ENCODE data around the gene KDM4C.

KDM4C gene

DNA sequence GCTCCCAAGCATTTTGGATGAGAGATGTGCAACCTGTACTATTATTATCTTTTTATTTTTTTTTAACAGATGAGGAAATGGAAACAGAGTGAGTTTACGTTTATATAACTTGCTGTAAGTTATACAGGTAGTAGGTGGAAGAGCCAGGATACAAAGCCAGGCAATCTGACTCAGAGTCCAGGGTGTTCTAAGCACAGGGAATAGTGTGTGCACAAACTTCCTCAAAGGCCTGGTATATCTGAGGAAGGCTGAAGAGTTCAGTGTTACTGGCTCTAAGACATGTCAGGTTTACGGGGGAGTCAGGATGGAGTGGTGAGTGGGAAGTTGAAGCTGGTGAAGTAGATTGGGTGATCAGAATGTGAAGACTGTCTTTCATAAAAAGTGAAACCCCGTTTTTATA lies 353.6 kb downstream of the KDM4C start:
- no peak overlapping the region for H3K9ac ChIP-seq (ENCODE audit: low read length in 2 of 2)
- no peaks in the 10 kb centered on the region for H3K4me1 ChIP-seq (ENCODE audit: control insufficient read depth, insufficient read depth, low read length)
- no peaks in the 10 kb centered on the region for H3K9me3 ChIP-seq (ENCODE audit: control insufficient read depth in 2 of 2, low read length in 2 of 2)
- no peak overlapping the region for H3K4me3 ChIP-seq (ENCODE audit: low read length in 2 of 2)
- H3K36me3 ChIP-seq (ENCODE audit: control insufficient read depth in 2 of 2, insufficient read depth in 2 of 2, low read length in 2 of 2), result peaks cover 0 to 3% of the 10 kb centered on the region in 2 donors
- no peaks in the 10 kb centered on the region for H3K27me3 ChIP-seq (ENCODE audit: control insufficient read depth in 1 of 2, insufficient read depth in 2 of 2, low read length in 2 of 2)
- H3K27ac ChIP-seq (ENCODE audit: low read length), result no peak overlapping the region

DNA sequence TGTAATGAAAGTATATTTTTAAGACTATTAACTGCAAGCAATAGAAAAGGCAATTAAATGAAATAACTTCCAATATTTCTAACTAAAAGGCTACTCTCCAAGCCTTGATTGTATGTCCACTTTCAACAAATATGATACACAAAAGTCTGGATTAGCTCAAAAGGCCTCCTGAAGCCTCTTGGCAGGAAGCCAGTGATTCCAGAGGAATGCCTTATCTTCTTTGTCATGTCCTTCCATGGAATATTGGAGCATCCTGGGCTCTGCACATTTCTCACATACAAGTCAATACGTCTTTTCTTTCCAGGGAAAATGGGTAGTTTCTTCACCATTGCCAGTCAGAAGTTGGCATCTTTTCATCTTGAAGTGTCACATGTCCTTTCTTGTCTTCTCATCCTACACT lies 357.8 kb downstream of the KDM4C start:
- Histone ChIP-seq H3K27me3 (ENCODE audit: control insufficient read depth in 1 of 2, insufficient read depth in 2 of 2, low read length in 2 of 2) (no peaks in the 10 kb centered on the region), H3K36me3 (ENCODE audit: control insufficient read depth in 2 of 2, insufficient read depth in 2 of 2, low read length in 2 of 2) (no peaks in the 10 kb centered on the region), H3K9ac (ENCODE audit: low read length in 2 of 2) (no peak overlapping the region), H3K4me1 (ENCODE audit: control insufficient read depth, insufficient read depth, low read length) (no peaks in the 10 kb centered on the region), H3K9me3 (ENCODE audit: control insufficient read depth in 2 of 2, low read length in 2 of 2) (no peaks in the 10 kb centered on the region), H3K27ac (ENCODE audit: low read length) (no peak overlapping the region), H3K4me3 (ENCODE audit: low read length in 2 of 2) (no peak overlapping the region)

DNA sequence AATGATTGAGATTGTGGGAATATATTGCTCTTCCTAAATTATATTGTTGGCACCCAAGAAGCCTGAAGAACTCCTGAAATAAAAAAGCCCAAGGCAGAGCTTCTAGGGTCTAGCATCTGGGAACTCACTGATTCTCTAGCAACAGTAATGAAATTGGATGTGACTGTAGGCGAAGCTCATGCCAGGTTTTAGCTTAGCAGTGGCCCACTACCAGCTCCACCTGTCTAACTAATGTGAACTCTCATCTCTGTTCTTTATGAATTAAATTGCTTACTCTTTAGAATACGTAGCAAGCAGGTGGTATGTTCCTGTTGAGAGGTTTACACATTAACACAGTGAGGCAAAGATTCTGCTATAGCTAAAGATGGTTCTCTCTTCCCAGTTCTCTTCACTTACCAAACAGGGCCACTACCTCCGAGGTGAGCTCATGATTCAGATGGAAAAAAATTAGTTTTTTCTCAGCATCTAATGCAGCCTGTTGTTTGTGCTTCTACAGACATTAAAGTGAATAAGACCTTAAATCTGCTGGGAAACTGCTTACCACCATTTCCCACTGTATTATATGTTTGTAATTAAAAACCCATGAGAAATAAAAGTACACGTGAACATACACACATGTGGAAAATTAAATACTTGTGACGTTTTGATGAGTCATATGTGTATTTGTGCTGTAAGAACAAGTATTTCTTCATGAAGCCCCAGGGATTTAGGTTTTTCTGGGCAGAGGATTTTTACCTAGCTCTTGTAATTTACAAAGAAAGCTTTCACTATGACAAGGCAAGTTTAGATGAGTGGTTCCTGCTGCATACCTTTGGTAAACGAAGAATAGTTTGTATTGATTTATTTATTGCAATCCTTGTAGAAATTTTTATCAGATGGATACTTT lies 360.1 kb downstream of the KDM4C start:
- Histone ChIP-seq H3K4me1 (ENCODE audit: control insufficient read depth, insufficient read depth, low read length) (no peaks in the 10 kb centered on the region), H3K9me3 (ENCODE audit: control insufficient read depth in 2 of 2, low read length in 2 of 2) (no peaks in the 10 kb centered on the region), H3K27me3 (ENCODE audit: control insufficient read depth in 1 of 2, insufficient read depth in 2 of 2, low read length in 2 of 2) (no peaks in the 10 kb centered on the region), H3K36me3 (ENCODE audit: control insufficient read depth in 2 of 2, insufficient read depth in 2 of 2, low read length in 2 of 2) (no peaks in the 10 kb centered on the region), H3K4me3 (ENCODE audit: low read length in 2 of 2) (no peak overlapping the region), H3K9ac (ENCODE audit: low read length in 2 of 2) (no peak overlapping the region), H3K27ac (ENCODE audit: low read length) (no peak overlapping the region)

DNA sequence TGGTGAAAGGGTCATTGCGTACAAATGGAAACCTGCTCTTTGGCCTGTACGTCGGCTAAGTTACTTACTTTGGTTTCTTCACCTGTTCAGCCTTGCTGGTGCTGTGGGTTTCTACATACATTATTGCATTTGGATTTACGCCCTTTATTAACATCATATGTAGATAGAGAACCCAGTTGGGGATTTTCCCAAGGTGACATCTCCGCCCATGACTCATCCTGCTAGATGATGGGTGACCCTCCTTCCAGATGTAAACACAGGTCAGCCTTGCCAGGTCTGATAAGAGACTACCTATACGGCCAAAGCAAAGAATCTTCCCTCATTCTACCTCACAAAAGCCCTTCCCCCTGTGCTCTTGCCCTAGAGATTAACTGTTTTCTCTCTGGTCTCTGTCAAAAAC lies 360.9 kb downstream of the KDM4C start:
- H3K4me3 ChIP-seq (ENCODE audit: low read length in 2 of 2), result no peak overlapping the region
- H3K9me3 ChIP-seq (ENCODE audit: control insufficient read depth in 2 of 2, low read length in 2 of 2), result no peaks in the 10 kb centered on the region
- H3K27ac ChIP-seq (ENCODE audit: low read length), result no peak overlapping the region
- H3K9ac ChIP-seq (ENCODE audit: low read length in 2 of 2), result no peak overlapping the region
- no peaks in the 10 kb centered on the region for H3K27me3 ChIP-seq (ENCODE audit: control insufficient read depth in 1 of 2, insufficient read depth in 2 of 2, low read length in 2 of 2)
- no peaks in the 10 kb centered on the region for H3K36me3 ChIP-seq (ENCODE audit: control insufficient read depth in 2 of 2, insufficient read depth in 2 of 2, low read length in 2 of 2)
- H3K4me1 ChIP-seq (ENCODE audit: control insufficient read depth, insufficient read depth, low read length), result no peaks in the 10 kb centered on the region

DNA sequence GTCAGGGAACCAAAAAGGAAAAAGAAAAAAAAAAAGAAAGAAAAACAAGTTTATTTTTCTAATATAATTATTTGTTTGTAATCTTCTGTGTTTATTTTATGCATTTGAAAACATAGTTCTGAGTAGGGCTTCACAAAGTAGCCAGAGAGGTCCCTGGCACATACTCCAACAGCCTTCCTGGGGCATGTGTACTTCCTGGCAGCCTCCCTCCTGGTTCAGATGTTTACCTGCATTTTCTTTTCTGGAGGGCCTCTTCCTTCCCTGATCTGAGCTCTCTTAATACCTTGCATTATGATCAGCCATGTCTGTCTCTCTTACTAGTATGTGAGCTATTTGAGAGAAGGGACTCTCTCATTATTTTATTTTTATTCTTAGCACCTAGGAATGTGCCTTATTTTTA lies 361.8 kb downstream of the KDM4C start:
- H3K4me1 ChIP-seq (ENCODE audit: control insufficient read depth, insufficient read depth, low read length), result no peaks in the 10 kb centered on the region
- no peak overlapping the region for H3K4me3 ChIP-seq (ENCODE audit: low read length in 2 of 2)
- H3K27ac ChIP-seq (ENCODE audit: low read length), result no peak overlapping the region
- H3K9me3 ChIP-seq (ENCODE audit: control insufficient read depth in 2 of 2, low read length in 2 of 2), result no peaks in the 10 kb centered on the region
- H3K36me3 ChIP-seq (ENCODE audit: control insufficient read depth in 2 of 2, insufficient read depth in 2 of 2, low read length in 2 of 2), result no peaks in the 10 kb centered on the region
- no peak overlapping the region for H3K9ac ChIP-seq (ENCODE audit: low read length in 2 of 2)
- no peaks in the 10 kb centered on the region for H3K27me3 ChIP-seq (ENCODE audit: control insufficient read depth in 1 of 2, insufficient read depth in 2 of 2, low read length in 2 of 2)

DNA sequence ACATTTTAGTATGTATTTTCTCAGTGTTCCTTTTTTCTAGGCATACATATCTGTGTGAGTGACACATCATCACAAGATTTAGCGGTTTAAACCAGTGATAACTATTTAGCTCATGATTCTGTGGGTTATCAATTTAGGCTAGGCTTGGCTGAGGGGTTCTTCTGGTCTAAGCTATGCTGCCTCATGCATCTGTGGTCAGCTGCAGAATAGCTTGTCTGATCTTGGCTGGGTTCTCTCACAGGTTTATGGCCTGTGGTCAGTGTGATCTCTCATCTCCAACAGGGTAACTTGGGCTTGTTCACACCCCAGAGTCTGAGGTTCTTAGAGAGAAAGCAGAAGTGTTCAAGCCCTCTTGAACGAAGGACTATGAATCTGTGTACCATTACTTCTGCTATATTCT lies 363.3 kb downstream of the KDM4C start:
- Histone ChIP-seq H3K27me3 (ENCODE audit: control insufficient read depth in 1 of 2, insufficient read depth in 2 of 2, low read length in 2 of 2) (no peaks in the 10 kb centered on the region), H3K27ac (ENCODE audit: low read length) (no peak overlapping the region), H3K4me1 (ENCODE audit: control insufficient read depth, insufficient read depth, low read length) (no peaks in the 10 kb centered on the region), H3K9ac (ENCODE audit: low read length in 2 of 2) (no peak overlapping the region), H3K4me3 (ENCODE audit: low read length in 2 of 2) (no peak overlapping the region), H3K9me3 (ENCODE audit: control insufficient read depth in 2 of 2, low read length in 2 of 2) (no peaks in the 10 kb centered on the region), H3K36me3 (ENCODE audit: control insufficient read depth in 2 of 2, insufficient read depth in 2 of 2, low read length in 2 of 2) (no peaks in the 10 kb centered on the region)

DNA sequence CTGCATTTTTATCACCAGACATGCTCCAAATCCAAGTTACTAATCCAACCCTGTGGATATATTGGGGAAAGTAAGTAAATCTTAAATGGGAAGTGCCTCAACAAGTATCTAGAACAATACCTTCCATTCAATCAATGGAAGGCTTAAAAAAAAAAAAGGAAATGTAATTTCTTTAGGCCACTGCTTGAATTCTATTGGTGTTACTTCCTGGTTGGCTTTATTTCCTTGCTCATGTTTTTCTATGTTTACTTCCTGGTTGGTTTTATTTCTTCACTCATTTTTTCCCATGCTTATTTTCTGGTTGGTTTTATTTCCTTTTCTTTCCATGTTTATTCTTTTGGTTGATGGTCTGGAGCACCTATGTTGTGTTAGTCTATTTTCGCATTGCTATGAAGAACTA lies 363.9 kb downstream of the KDM4C start:
- Histone ChIP-seq H3K9me3 (ENCODE audit: control insufficient read depth in 2 of 2, low read length in 2 of 2) (no peaks in the 10 kb centered on the region), H3K27ac (ENCODE audit: low read length) (no peak overlapping the region), H3K9ac (ENCODE audit: low read length in 2 of 2) (no peak overlapping the region), H3K4me1 (ENCODE audit: control insufficient read depth, insufficient read depth, low read length) (no peaks in the 10 kb centered on the region), H3K36me3 (ENCODE audit: control insufficient read depth in 2 of 2, insufficient read depth in 2 of 2, low read length in 2 of 2) (no peaks in the 10 kb centered on the region), H3K4me3 (ENCODE audit: low read length in 2 of 2) (no peak overlapping the region), H3K27me3 (ENCODE audit: control insufficient read depth in 1 of 2, insufficient read depth in 2 of 2, low read length in 2 of 2) (no peaks in the 10 kb centered on the region)

DNA sequence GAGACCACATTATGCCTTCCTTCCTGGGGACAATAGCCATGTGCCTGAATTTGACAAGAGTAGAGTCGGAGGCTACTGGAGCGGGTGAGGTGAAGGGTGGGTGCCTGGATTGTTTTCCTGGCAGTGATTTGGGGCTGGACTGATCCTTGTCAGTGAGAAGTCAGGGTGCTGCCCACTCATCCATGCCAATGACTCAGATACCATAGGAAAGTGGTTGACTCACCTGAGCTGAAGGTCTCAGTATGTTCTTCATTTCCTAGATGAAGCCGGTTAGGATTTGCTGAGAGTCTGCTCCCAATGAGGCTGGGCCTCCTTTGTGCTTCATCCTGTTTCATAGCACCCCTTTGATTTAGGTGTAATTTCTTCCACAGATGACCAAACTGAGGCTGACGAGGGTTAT lies 366.0 kb downstream of the KDM4C start:
- no peaks in the 10 kb centered on the region for H3K27me3 ChIP-seq (ENCODE audit: control insufficient read depth in 1 of 2, insufficient read depth in 2 of 2, low read length in 2 of 2)
- no peak overlapping the region for H3K9ac ChIP-seq (ENCODE audit: low read length in 2 of 2)
- H3K9me3 ChIP-seq (ENCODE audit: control insufficient read depth in 2 of 2, low read length in 2 of 2), result no peaks in the 10 kb centered on the region
- no peaks in the 10 kb centered on the region for H3K4me1 ChIP-seq (ENCODE audit: control insufficient read depth, insufficient read depth, low read length)
- peaks cover 5 to 6% of the 10 kb centered on the region in 2 donors for H3K36me3 ChIP-seq (ENCODE audit: control insufficient read depth in 2 of 2, insufficient read depth in 2 of 2, low read length in 2 of 2)
- no peak overlapping the region for H3K4me3 ChIP-seq (ENCODE audit: low read length in 2 of 2)
- no peak overlapping the region for H3K27ac ChIP-seq (ENCODE audit: low read length)

DNA sequence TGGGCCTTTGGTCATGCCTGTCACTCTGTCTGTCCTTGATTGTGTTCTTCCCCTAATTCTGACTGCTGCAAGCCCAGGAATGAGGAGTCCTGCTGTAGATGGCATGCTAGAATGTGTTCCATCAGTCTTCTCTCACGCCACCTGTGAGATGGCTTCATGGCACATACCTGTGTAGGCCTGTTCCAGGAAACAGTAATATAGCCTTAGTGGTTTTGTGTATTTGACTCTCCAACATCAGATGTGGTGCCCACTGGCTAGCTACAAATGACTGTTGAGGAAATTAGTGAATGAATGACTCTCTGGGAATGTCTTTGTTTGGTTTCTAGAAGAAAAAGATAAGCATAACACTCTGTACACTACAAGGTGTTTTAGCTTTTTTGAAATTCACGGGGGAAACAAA lies 367.5 kb downstream of the KDM4C start:
- no peak overlapping the region for H3K4me3 ChIP-seq (ENCODE audit: low read length in 2 of 2)
- no peak overlapping the region for H3K9ac ChIP-seq (ENCODE audit: low read length in 2 of 2)
- H3K4me1 ChIP-seq (ENCODE audit: control insufficient read depth, insufficient read depth, low read length), result no peaks in the 10 kb centered on the region
- no peaks in the 10 kb centered on the region for H3K27me3 ChIP-seq (ENCODE audit: control insufficient read depth in 1 of 2, insufficient read depth in 2 of 2, low read length in 2 of 2)
- H3K36me3 ChIP-seq (ENCODE audit: control insufficient read depth in 2 of 2, insufficient read depth in 2 of 2, low read length in 2 of 2), result peaks cover 7 to 13% of the 10 kb centered on the region in 2 donors
- H3K9me3 ChIP-seq (ENCODE audit: control insufficient read depth in 2 of 2, low read length in 2 of 2), result no peaks in the 10 kb centered on the region
- H3K27ac ChIP-seq (ENCODE audit: low read length), result no peak overlapping the region

DNA sequence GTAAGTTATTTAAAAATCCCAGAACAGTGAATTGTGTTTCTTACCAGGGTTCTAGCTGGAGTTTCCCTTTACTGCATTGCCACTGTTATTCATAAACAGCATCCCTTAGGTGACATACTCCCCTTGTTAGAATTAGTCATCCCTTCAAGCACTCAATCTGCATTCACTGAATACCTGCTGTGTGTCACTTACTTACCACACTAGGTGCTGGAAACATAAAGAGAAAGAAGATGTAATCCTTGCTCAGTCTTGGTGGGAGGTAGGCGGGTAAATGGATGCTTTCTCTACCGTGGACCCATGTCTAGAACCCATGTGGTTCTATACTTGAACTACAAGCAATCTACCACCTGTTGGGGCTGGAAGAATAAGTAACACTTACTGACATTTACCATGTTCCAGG lies 371.6 kb downstream of the KDM4C start:
- Histone ChIP-seq H3K4me1 (ENCODE audit: control insufficient read depth, insufficient read depth, low read length) (no peaks in the 10 kb centered on the region), H3K4me3 (ENCODE audit: low read length in 2 of 2) (no peak overlapping the region), H3K27ac (ENCODE audit: low read length) (no peak overlapping the region), H3K36me3 (ENCODE audit: control insufficient read depth in 2 of 2, insufficient read depth in 2 of 2, low read length in 2 of 2) (peaks cover 11 to 18% of the 10 kb centered on the region in 2 donors), H3K9me3 (ENCODE audit: control insufficient read depth in 2 of 2, low read length in 2 of 2) (no peaks in the 10 kb centered on the region), H3K9ac (ENCODE audit: low read length in 2 of 2) (no peak overlapping the region), H3K27me3 (ENCODE audit: control insufficient read depth in 1 of 2, insufficient read depth in 2 of 2, low read length in 2 of 2) (no peaks in the 10 kb centered on the region)

DNA sequence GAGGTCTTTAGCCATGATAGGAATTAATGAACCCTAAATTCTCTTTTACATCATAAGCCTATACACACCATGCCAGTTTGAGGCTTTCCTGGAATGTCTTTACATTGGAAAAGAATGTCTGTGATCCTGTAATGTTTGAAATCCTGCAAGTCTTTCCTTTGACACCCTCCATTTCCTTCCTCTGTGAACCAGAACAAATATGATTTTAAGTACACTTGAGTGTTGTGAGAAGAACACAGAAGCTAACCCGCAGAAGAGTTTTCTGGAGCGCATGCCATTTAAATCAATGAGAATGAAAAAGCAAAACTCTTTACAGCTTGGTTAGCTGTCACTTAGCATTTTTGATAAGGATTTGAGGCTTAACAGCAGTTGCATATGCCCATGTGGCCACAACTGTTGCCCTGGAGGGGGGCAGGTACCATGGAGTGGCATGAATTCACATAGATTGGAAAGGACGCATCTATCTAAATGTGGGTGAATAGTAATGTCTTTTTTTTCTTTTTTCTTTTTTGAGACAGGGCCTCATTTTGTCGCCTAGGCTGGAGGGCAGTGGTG lies 372.6 kb downstream of the KDM4C start:
- no peaks in the 10 kb centered on the region for H3K4me1 ChIP-seq (ENCODE audit: control insufficient read depth, insufficient read depth, low read length)
- H3K27me3 ChIP-seq (ENCODE audit: control insufficient read depth in 1 of 2, insufficient read depth in 2 of 2, low read length in 2 of 2), result no peaks in the 10 kb centered on the region
- H3K27ac ChIP-seq (ENCODE audit: low read length), result no peak overlapping the region
- no peaks in the 10 kb centered on the region for H3K9me3 ChIP-seq (ENCODE audit: control insufficient read depth in 2 of 2, low read length in 2 of 2)
- peaks cover 11 to 18% of the 10 kb centered on the region in 2 donors for H3K36me3 ChIP-seq (ENCODE audit: control insufficient read depth in 2 of 2, insufficient read depth in 2 of 2, low read length in 2 of 2)
- H3K4me3 ChIP-seq (ENCODE audit: low read length in 2 of 2), result no peak overlapping the region
- no peak overlapping the region for H3K9ac ChIP-seq (ENCODE audit: low read length in 2 of 2)

Measured in stomach smooth muscle (tissue), 2 donors.